ENCODE results near the gene KDELR1. TPM values are rescaled to one million over a fixed set of nuclear protein-coding genes. Genes with fewer than 3 reads are reported as not detected.

Gene KDELR1
- total RNA-seq, 1 experiment from 2014 or later: 198 TPM

DNA sequence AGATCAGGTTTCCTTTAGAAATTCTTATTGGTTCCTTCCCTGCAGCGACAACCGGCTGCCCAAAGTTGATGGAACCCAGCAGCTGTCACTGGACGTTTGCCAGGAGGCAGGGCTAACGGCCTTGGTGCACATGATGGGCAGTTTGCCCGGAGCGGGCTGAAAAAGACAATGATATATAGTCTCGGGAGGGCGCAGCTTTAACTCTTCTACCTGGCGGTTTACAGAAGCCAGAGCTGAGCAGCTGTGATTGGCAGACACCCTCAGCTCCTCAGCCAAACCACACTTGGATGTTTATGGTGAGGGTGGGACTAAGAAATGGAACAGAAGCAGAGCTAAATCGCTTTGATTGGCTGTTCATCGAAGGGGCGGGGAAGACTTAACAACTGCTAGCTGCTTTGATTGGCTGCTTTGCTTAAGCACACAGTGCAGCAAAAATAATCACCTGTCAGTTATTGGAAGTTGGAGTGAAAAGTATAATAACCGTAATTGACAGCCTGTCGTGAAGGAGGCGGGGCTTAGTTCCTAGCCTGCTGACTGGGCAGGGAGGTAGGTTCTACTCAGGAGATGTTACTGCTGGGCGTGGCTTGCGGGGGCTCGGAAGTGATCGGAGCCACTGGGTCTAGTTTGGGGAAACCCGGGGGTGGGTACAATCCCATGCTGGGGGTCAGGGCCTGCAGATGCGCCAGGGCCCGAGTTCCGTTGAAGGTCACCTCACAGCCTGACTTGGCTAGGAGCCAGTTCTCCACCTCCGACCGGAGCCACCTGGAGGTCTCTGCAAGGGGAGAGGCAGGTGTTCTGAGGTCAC is 58.5 kb downstream of the KDELR1 start:
- peak overlapping the region; percentile 65 to 81 for H3K4me3 Mint-ChIP-seq
- Histone ChIP-seq H3K23ac (ENCODE audit: insufficient read length, low read depth, low read length) (no peak overlapping the region), H2BK5ac (ENCODE audit: insufficient read length, low read length) (no peak overlapping the region), H3K56ac (ENCODE audit: insufficient read length, low read depth, low read length) (no peak overlapping the region), H4K20me1 (ENCODE audit: control insufficient read depth, insufficient read depth, insufficient read length) (no peaks in the 10 kb centered on the region), H4K91ac (ENCODE audit: insufficient read length, low read depth, low read length) (no peak overlapping the region), H2BK120ac (ENCODE audit: low read depth, low read length, poor library complexity, severe bottlenecking) (no peak overlapping the region), H3K18ac (ENCODE audit: insufficient read length, low read depth, low read length) (no peak overlapping the region), H2BK20ac (ENCODE audit: low read depth, low read length, poor library complexity, severe bottlenecking) (no peak overlapping the region), H2AFZ (ENCODE audit: low read length) (no peak overlapping the region), H3K23me2 (ENCODE audit: insufficient read length, low read depth, low read length, poor library complexity, severe bottlenecking) (peaks cover 14% of the 10 kb centered on the region), H3K4me2 (ENCODE audit: insufficient read depth, insufficient read length, low read length) (peak overlapping the region; percentile 82), H3K9me3 (ENCODE audit: control insufficient read depth, low read depth, low read length) (no peaks in the 10 kb centered on the region), H3K9ac (ENCODE audit: extremely low read depth, insufficient read length, low read length) (peak overlapping the region; percentile 17), H3K79me2 (ENCODE audit: insufficient read depth, low read length) (no peaks in the 10 kb centered on the region), H4K8ac (replicated peaks; ENCODE audit: insufficient read length, low read depth, low read length) (no peak overlapping the region), H3K14ac (ENCODE audit: insufficient read depth, low read length) (no peak overlapping the region), H2BK15ac (ENCODE audit: low read depth, low read length) (no peak overlapping the region), H2AK5ac (ENCODE audit: insufficient read length, low read length) (no peak overlapping the region), H3K4me1 (ENCODE audit: insufficient read depth, low read length) (peaks cover 3% of the 10 kb centered on the region; the same call in 1 of the 2 replicates), H4K5ac (ENCODE audit: insufficient read length, low read depth, low read length) (no peak overlapping the region), H3K79me1 (ENCODE audit: insufficient read depth, low read depth, low read length, poor library complexity, severe bottlenecking) (no peaks in the 10 kb centered on the region), H2BK12ac (ENCODE audit: insufficient read length, low read depth, low read length) (no peak overlapping the region), H3T11ph (ENCODE audit: low read length) (no peak overlapping the region), H3K4ac (ENCODE audit: low read depth, low read length) (no peak overlapping the region), H3K27me3 (ENCODE audit: insufficient read depth, low read length) (no peaks in the 10 kb centered on the region), H3K27ac (ENCODE audit: insufficient read length, low read depth, low read length) (no peak overlapping the region)
- H3K4me1 Mint-ChIP-seq: peaks cover 28 to 31% of the 10 kb centered on the region in 2 experiments
- peak overlapping the region; percentile 40 to 87 (median 74) for H3K27ac Mint-ChIP-seq
- WGBS (ENCODE audit: extremely low coverage, insufficient read length, low lambda C conversion rate): no CpG with 5 or more reads among the region's 25 CpGs
- peaks cover 3 to 5% (median 4%) of the 10 kb centered on the region in 3 experiments; a peak in 5 of 7 replicates for H3K36me3 Mint-ChIP-seq (ENCODE audit: insufficient read depth in 1 of 3, low read depth in 3 of 3)
- peaks cover 3 to 4% of the 10 kb centered on the region in 2 experiments; a peak in 3 of 5 replicates for H3K9me3 Mint-ChIP-seq
- no peak for TF ChIP-seq CTCF (conservative IDR thresholded peaks at IDR 0.05)
- H3K27me3 Mint-ChIP-seq (ENCODE audit: low read depth): peaks cover 12% of the 10 kb centered on the region
- DNase-seq: peak; percentile 94

Other genes starting within 250 kb of the KDELR1 start
- 115 TPM in 2 replicates for gene LIG1, start 221.2 kb downstream of the KDELR1 start, total RNA-seq (2021)
- gene ZSWIM9, start 220.9 kb downstream of the KDELR1 start, total RNA-seq (2021): 6.4 and 8.9 TPM in 2 replicates
- 20.3 and 21.0 TPM in 2 replicates for gene CARD8, start 135.6 kb downstream of the KDELR1 start, total RNA-seq (2021)
- gene ZNF114, start 121.5 kb downstream of the KDELR1 start, total RNA-seq (2021): 20.2 and 20.3 TPM in 2 replicates
- 9.6 and 13.2 TPM in 2 replicates for gene EMP3, start 66.0 kb downstream of the KDELR1 start, total RNA-seq (2021)
- 15.2 and 16.0 TPM in 2 replicates for gene TMEM143, start 27.6 kb downstream of the KDELR1 start, total RNA-seq (2021)
- 0.31 TPM in 1 of 2 replicates, not detected in the other for gene SYNGR4, start 27.2 kb downstream of the KDELR1 start, total RNA-seq (2021)
- 5.9 and 6.2 TPM in 2 replicates for gene GRIN2D, start 2.1 kb upstream of the KDELR1 start, total RNA-seq (2021)
- gene GRWD1, start 54.4 kb upstream of the KDELR1 start, total RNA-seq (2021): 92.0 and 94.6 TPM in 2 replicates
- 1.1 and 1.2 TPM in 2 replicates for gene KCNJ14, start 64.0 kb upstream of the KDELR1 start, total RNA-seq (2021)
- 97.1 and 103 TPM in 2 replicates for gene CYTH2, start 77.8 kb upstream of the KDELR1 start, total RNA-seq (2021)
- 14.4 and 15.2 TPM in 2 replicates for gene LMTK3, start 120.3 kb upstream of the KDELR1 start, total RNA-seq (2021)
- gene SULT2B1, start 160.6 kb upstream of the KDELR1 start, total RNA-seq (2021): 1.3 and 1.7 TPM in 2 replicates
- gene SPACA4, start 215.2 kb upstream of the KDELR1 start, total RNA-seq (2021): not detected in 2 replicates
- 9.2 and 9.5 TPM in 2 replicates for gene FAM83E, start 223.5 kb upstream of the KDELR1 start, total RNA-seq (2021)
- gene RPL18, start 227.6 kb upstream of the KDELR1 start, total RNA-seq (2021): 1,855 and 1,874 TPM in 2 replicates
- gene SPHK2, start 228.0 kb upstream of the KDELR1 start, total RNA-seq (2021): 55.0 and 57.2 TPM in 2 replicates
- gene DBP, start 245.8 kb upstream of the KDELR1 start, total RNA-seq (2021): 11.4 and 12.6 TPM in 2 replicates